ENCODE measurements around the gene ISLR.

The ISLR gene

GRCh38 chr15:74173380-74174218 is at the start of gene ISLR:
TSS of gene ISLR (plus strand) at chr15:74173710. CDS start at chr15:74174859, 1,149 bp downstream.
- Histone ChIP-seq H4K20me1 (ENCODE audit: insufficient read depth, low read length) (no peaks in the 10 kb centered on the region), H3K4me2 (ENCODE audit: insufficient read depth, low read length) (no peak within 1 kb of the TSS), H3K9me3 (ENCODE audit: insufficient read depth, low read length, severe bottlenecking) (no peaks in the 10 kb centered on the region), H3K27ac (ENCODE audit: low read length) (no peak within 1 kb of the TSS), H3K79me2 (ENCODE audit: insufficient read depth, low read length) (no peaks in the 10 kb centered on the region), H3K27me3 (ENCODE audit: insufficient read depth, low read length, poor library complexity) (peaks cover 12% of the 10 kb centered on the region), H2AFZ (ENCODE audit: low read depth, low read length) (no peak within 1 kb of the TSS), H3K4me1 (ENCODE audit: insufficient read depth, low read length) (no peaks in the 10 kb centered on the region), H3K9ac (ENCODE audit: low read depth, low read length) (no peak within 1 kb of the TSS), H3K4me3 (ENCODE audit: low read depth in 1 of 2, low read length in 2 of 2) (no peak within 1 kb of the TSS), H3K36me3 (ENCODE audit: insufficient read depth, low read length) (no peaks in the 10 kb centered on the region)
- ATAC-seq (ENCODE audit: insufficient read depth, low read depth) (no peak), DNase-seq (no peak)
- TF ChIP-seq EZH2 (IDR thresholded peaks at IDR 0.05; ENCODE audit: borderline replicate concordance, low read depth, low read length, severe bottlenecking): no peak
- TF ChIP-seq, protein P1, sequence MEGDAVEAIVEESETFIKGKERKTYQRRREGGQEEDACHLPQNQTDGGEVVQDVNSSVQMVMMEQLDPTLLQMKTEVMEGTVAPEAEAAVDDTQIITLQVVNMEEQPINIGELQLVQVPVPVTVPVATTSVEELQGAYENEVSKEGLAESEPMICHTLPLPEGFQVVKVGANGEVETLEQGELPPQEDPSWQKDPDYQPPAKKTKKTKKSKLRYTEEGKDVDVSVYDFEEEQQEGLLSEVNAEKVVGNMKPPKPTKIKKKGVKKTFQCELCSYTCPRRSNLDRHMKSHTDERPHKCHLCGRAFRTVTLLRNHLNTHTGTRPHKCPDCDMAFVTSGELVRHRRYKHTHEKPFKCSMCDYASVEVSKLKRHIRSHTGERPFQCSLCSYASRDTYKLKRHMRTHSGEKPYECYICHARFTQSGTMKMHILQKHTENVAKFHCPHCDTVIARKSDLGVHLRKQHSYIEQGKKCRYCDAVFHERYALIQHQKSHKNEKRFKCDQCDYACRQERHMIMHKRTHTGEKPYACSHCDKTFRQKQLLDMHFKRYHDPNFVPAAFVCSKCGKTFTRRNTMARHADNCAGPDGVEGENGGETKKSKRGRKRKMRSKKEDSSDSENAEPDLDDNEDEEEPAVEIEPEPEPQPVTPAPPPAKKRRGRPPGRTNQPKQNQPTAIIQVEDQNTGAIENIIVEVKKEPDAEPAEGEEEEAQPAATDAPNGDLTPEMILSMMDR (IDR thresholded peaks at IDR 0.05; ENCODE audit: borderline replicate concordance, extremely low read depth, low read length, poor library complexity, severe bottlenecking): no peak

DNA sequence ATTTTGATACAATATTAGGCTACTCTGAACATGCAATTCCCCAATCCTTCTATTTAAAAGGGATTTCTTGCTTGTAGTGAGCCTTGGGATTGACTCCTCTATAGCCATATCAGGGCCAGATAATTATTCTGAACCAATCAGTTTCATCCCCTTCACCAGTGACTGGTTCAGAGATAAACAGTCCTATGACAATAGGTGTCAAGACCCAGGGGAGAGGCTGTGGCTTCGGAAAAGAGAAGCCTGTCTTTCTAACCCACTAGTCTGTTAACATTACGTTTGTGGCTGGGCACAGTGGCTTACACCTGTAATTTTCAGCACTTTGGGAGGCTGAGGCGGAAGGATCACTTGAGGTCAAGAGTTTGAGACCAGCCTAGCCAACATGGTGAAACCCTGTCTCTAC is 49.3 kb upstream of the ISLR start:
- Histone ChIP-seq H3K9ac (ENCODE audit: low read depth, low read length) (no peak overlapping the region), H2AFZ (ENCODE audit: low read depth, low read length) (no peak overlapping the region), H3K4me1 (ENCODE audit: insufficient read depth, low read length) (peaks cover 10% of the 10 kb centered on the region; the same call in 1 of the 2 replicates), H3K36me3 (ENCODE audit: insufficient read depth, low read length) (no peaks in the 10 kb centered on the region), H3K27me3 (ENCODE audit: insufficient read depth, low read length, poor library complexity) (no peaks in the 10 kb centered on the region), H3K4me2 (ENCODE audit: insufficient read depth, low read length) (no peak overlapping the region), H3K79me2 (ENCODE audit: insufficient read depth, low read length) (no peaks in the 10 kb centered on the region), H3K4me3 (ENCODE audit: low read depth in 1 of 2, low read length in 2 of 2) (no peak overlapping the region), H4K20me1 (ENCODE audit: insufficient read depth, low read length) (no peaks in the 10 kb centered on the region; the same call in 1 of the 2 replicates), H3K9me3 (ENCODE audit: insufficient read depth, low read length, severe bottlenecking) (no peaks in the 10 kb centered on the region), H3K27ac (ENCODE audit: low read length) (no peak overlapping the region)
- ATAC-seq (ENCODE audit: insufficient read depth, low read depth) (no peak), DNase-seq (no peak)
- no peak for TF ChIP-seq EZH2 (IDR thresholded peaks at IDR 0.05; ENCODE audit: borderline replicate concordance, low read depth, low read length, severe bottlenecking)
- TF ChIP-seq, protein P1 (IDR thresholded peaks at IDR 0.05; ENCODE audit: borderline replicate concordance, extremely low read depth, low read length, poor library complexity, severe bottlenecking): no peak

- Histone ChIP-seq H3K36me3 (ENCODE audit: insufficient read depth, low read length) (no peaks in the 10 kb centered on the region), H2AFZ (ENCODE audit: low read depth, low read length) (no peak overlapping the region), H3K79me2 (ENCODE audit: insufficient read depth, low read length) (no peaks in the 10 kb centered on the region), H4K20me1 (ENCODE audit: insufficient read depth, low read length) (no peaks in the 10 kb centered on the region; the same call in 1 of the 2 replicates), H3K4me1 (ENCODE audit: insufficient read depth, low read length) (peaks cover 10% of the 10 kb centered on the region; the same call in 1 of the 2 replicates), H3K4me2 (ENCODE audit: insufficient read depth, low read length) (no peak overlapping the region), H3K4me3 (ENCODE audit: low read depth in 1 of 2, low read length in 2 of 2) (no peak overlapping the region), H3K9me3 (ENCODE audit: insufficient read depth, low read length, severe bottlenecking) (no peaks in the 10 kb centered on the region), H3K27ac (ENCODE audit: low read length) (no peak overlapping the region), H3K9ac (ENCODE audit: low read depth, low read length) (no peak overlapping the region), H3K27me3 (ENCODE audit: insufficient read depth, low read length, poor library complexity) (no peaks in the 10 kb centered on the region)
- DNase-seq (no peak), ATAC-seq (ENCODE audit: insufficient read depth, low read depth) (no peak)
- TF ChIP-seq, protein P1 (IDR thresholded peaks at IDR 0.05; ENCODE audit: borderline replicate concordance, extremely low read depth, low read length, poor library complexity, severe bottlenecking): no peak
- no peak for TF ChIP-seq EZH2 (IDR thresholded peaks at IDR 0.05; ENCODE audit: borderline replicate concordance, low read depth, low read length, severe bottlenecking)
Measured at GRCh38 chr15:74124759-74125158, 48.8 kb upstream of the ISLR start.
